GM23338 (cell line): ENCODE data around the gene WNT2B. TPM values are rescaled to one million over a fixed set of nuclear protein-coding genes. Genes with fewer than 3 reads are reported as not detected.
A peak's percentile ranks its signal among the peaks of the same experiment; 100 is the strongest.

Experiments
- ATAC-seq: fragments of 200-7000 bp; cut with Tn5 transposase; 3 replicates; pipeline ENCODE4 v1.9.1; 2020
- DNase-seq: peaks from one replicate; pipeline ENCODE4 v3.0.0-alpha.2; 2015; ENCODE audit warnings: low spot score
- H2AFZ ChIP-seq: fragments of 200-600 bp; sonication (generic); 2 replicates; pipeline ENCODE4 v1.8.0; 2016; ENCODE audit warnings: antibody characterized with exemption, mild to moderate bottlenecking, moderate library complexity
- H3F3A ChIP-seq: fragments of 200-600 bp; sonication (generic); replicated peaks from 2 replicates; pipeline ENCODE4 v1.8.0; 2017; ENCODE audit warnings: antibody characterized with exemption, mixed run types, low read depth
- H3K27ac ChIP-seq: fragments of 200-600 bp; sonication (generic); 2 replicates; pipeline ENCODE4 v1.6.1; 2016; ENCODE audit warnings: low read depth
- H3K27me3 ChIP-seq: fragments of 200-600 bp; sonication (generic); 2 replicates; pipeline ENCODE4 v1.8.0; 2016; ENCODE audit warnings: mild to moderate bottlenecking, mixed run types, moderate library complexity; ENCODE audit not compliant: insufficient read depth
- H3K36me3 ChIP-seq: fragments of 200-600 bp; sonication (generic); 2 replicates; pipeline ENCODE4 v1.8.0; 2016; ENCODE audit warnings: mild to moderate bottlenecking; ENCODE audit not compliant: insufficient read depth
- H3K4me1 ChIP-seq: fragments of 200-600 bp; sonication (generic); 2 replicates; pipeline ENCODE4 v1.8.0; 2016; ENCODE audit warnings: mild to moderate bottlenecking, moderate library complexity; ENCODE audit not compliant: insufficient read depth
- H3K4me2 ChIP-seq: fragments of 200-600 bp; sonication (generic); 2 replicates; pipeline ENCODE4 v1.7.1; 2017; ENCODE audit warnings: mixed run types
- H3K4me3 ChIP-seq: fragments of 200-600 bp; sonication (generic); 2 replicates; pipeline ENCODE4 v1.6.1; 2016; ENCODE audit warnings: mixed run types
- H3K79me2 ChIP-seq: fragments of 200-600 bp; sonication (generic); replicated peaks from 2 replicates; pipeline ENCODE4 v1.8.0; 2017; ENCODE audit warnings: mild to moderate bottlenecking; ENCODE audit not compliant: insufficient read depth
- H3K9me2 ChIP-seq: fragments of 200-600 bp; sonication (generic); 2 replicates; pipeline ENCODE4 v1.8.0; 2017; ENCODE audit not compliant: insufficient read depth
- H4K20me1 ChIP-seq: fragments of 200-600 bp; sonication (generic); replicated peaks from 2 replicates; pipeline ENCODE4 v1.8.0; 2017; ENCODE audit warnings: mild to moderate bottlenecking; ENCODE audit not compliant: insufficient read depth
- H3K27ac Mint-ChIP-seq: 2 replicates; pipeline ENCODE4 v1.8.0; 2020; ENCODE audit warnings: inconsistent platforms, mild to moderate bottlenecking, moderate library complexity, mixed read lengths
- H3K27me3 Mint-ChIP-seq: 3 replicates; pipeline ENCODE4 v1.8.0; 2022; ENCODE audit warnings: low read depth, mild to moderate bottlenecking, moderate library complexity, mixed read lengths, inconsistent platforms; ENCODE audit not compliant: insufficient read depth, poor library complexity
- H3K36me3 Mint-ChIP-seq: 3 replicates; pipeline ENCODE4 v1.8.0; 2021; ENCODE audit warnings: low read depth, mild to moderate bottlenecking, inconsistent platforms, moderate library complexity, mixed read lengths
- H3K4me1 Mint-ChIP-seq: 3 replicates; pipeline ENCODE4 v1.8.0; 2020; ENCODE audit warnings: mild to moderate bottlenecking, inconsistent platforms, mixed read lengths
- H3K4me3 Mint-ChIP-seq: 3 replicates; pipeline ENCODE4 v1.8.0; 2021; ENCODE audit warnings: moderate library complexity, mild to moderate bottlenecking, inconsistent platforms, mixed read lengths
- H3K9me3 Mint-ChIP-seq: 3 replicates; pipeline ENCODE4 v1.8.0; 2020; ENCODE audit warnings: moderate library complexity, mild to moderate bottlenecking, inconsistent platforms, mixed read lengths
- CREB1 ChIP-seq: fragments of 250-450 bp; sonication (Bioruptor Pico); IDR thresholded peaks from 2 replicates; pipeline ENCODE4 v1.5.0; 2020; ENCODE audit warnings: low read depth, mild to moderate bottlenecking, moderate library complexity
- EZH2 ChIP-seq: fragments of 200-600 bp; sonication (generic); IDR thresholded peaks from one replicate; pipeline ENCODE4 v1.8.0; 2017; ENCODE audit warnings: antibody characterized with exemption, mild to moderate bottlenecking, low read depth; ENCODE audit not compliant: unreplicated experiment
- EZH2phosphoT487 ChIP-seq: fragments of 200-600 bp; sonication (generic); IDR thresholded peaks from one replicate; pipeline ENCODE4 v1.8.1; 2018; ENCODE audit warnings: antibody characterized with exemption; ENCODE audit not compliant: unreplicated experiment
- JUNB ChIP-seq: IDR thresholded peaks from one replicate; pipeline ENCODE4 v1.6.1; 2016; ENCODE audit warnings: antibody characterized with exemption; ENCODE audit not compliant: unreplicated experiment
- NANOG ChIP-seq: IDR thresholded peaks from 2 replicates; pipeline ENCODE4 v1.6.1; 2016; ENCODE audit warnings: antibody characterized with exemption, borderline replicate concordance
- POLR2AphosphoS5 ChIP-seq: IDR thresholded peaks from 2 replicates; pipeline ENCODE4 v1.6.1; 2016; ENCODE audit warnings: antibody characterized with exemption, low read depth
- STAT1 ChIP-seq: IDR thresholded peaks from one replicate; pipeline ENCODE4 v1.6.1; 2016; ENCODE audit warnings: antibody characterized with exemption; ENCODE audit not compliant: unreplicated experiment
- ZNF114 ChIP-seq: fragments of 250-450 bp; sonication (Bioruptor Pico); IDR thresholded peaks from 2 replicates; pipeline ENCODE4 v1.5.0; 2020; ENCODE audit warnings: mild to moderate bottlenecking, moderate library complexity
- ZNF331 ChIP-seq: fragments of 250-450 bp; sonication (Bioruptor Pico); IDR thresholded peaks from 2 replicates; pipeline ENCODE4 v1.5.0; 2020; ENCODE audit warnings: low read depth, mild to moderate bottlenecking, moderate library complexity
- polyA plus RNA-seq: library from polyadenylated mRNA; unstranded; fragments of >200 nt; fragmentation: Nextera tagmentation; extraction: Ambion mirVana; gene quantifications from 2 replicates; pipeline ENCODE4 v1.2.1, GENCODE V29; 2016
- total RNA-seq: library from RNA; depleted of rRNA; stranded (reverse); fragments of >200 nt; shearing (Covaris generic); gene quantifications from 2 replicates; pipeline ENCODE4 v1.2.3, GENCODE V29; 2014
- TF ChIP-seq, protein P1 (sequence below): fragments of 250-450 bp; sonication (Bioruptor Pico); IDR thresholded peaks from 2 replicates; pipeline ENCODE4 v1.5.0; 2020; ENCODE audit warnings: mild to moderate bottlenecking, moderate library complexity
- TF ChIP-seq, protein P2 (sequence below): IDR thresholded peaks from one replicate; pipeline ENCODE4 v1.6.1; 2018; ENCODE audit warnings: antibody characterized with exemption; ENCODE audit not compliant: unreplicated experiment
- TF ChIP-seq, protein P3 (sequence below): IDR thresholded peaks from 2 replicates; pipeline ENCODE4 v1.6.1; 2016; ENCODE audit warnings: antibody characterized with exemption
- TF ChIP-seq, protein P4 (sequence below), 2 experiments: fragments of 200-600 bp in 1 of 2; sonication (generic) in 1 of 2; conservative IDR thresholded peaks; 2 replicates each; pipeline versions ENCODE4 v1.5.1 to v1.6.1; 2016 to 2017; ENCODE audit warnings: antibody characterized with exemption in 2 of 2, low read depth in 2 of 2, mild to moderate bottlenecking in 2 of 2, moderate library complexity in 1 of 2

The WNT2B gene
- total and polyA plus RNA-seq, 2 experiments from 2014 or later, result 0.50 to 0.90 TPM

DNA sequence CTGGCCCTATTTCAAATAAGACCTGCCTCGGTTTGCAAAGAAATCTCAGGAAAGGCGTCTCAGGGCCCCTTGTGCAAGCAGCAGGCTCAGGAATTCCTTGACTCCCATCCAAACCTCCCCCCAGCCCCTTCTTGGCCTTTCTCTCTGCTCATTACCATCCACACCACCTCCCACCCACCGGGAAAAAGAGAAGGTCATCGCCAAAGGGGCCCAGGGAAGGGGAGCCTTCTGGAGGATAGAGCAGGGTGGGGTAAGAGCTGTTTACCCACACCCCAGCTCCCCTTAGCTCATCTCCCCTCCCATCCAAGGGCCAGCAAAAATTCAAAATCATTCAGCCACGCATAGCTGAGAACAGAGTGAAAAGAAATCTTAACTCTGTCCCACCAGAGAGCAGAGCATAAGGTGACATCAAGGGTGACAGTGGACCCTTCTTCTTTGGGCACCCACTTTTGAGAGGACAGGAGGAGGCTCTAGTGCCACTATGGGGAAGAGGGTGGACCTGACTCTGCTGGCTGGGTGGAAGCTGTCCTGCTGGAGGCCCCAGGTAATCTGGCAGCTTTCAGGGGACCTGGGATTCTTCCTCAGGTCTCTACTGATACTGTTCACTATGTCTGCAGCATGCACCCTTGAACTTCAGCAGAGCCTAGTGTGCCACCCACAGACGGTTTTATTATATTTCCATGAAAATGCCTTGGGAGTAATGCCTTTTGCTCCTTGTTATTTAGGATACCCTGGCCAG, 3.9 kb upstream of the WNT2B start:
- ATAC-seq (no peak), DNase-seq (peak; percentile 27)
- Histone ChIP-seq H3K79me2 (no peaks in the 10 kb centered on the region), H3K27ac (no peak overlapping the region), H3F3A (peaks cover 3% of the 10 kb centered on the region; the same call in 1 of the 2 replicates), H3K9me2 (no peaks in the 10 kb centered on the region), H3K36me3 (no peaks in the 10 kb centered on the region), H3K4me1 (peaks cover 29% of the 10 kb centered on the region), H3K27me3 (peaks cover 99% of the 10 kb centered on the region), H4K20me1 (peaks cover 4% of the 10 kb centered on the region; the same call in 1 of the 2 replicates), H2AFZ (0 out of 2 replicates have a peak overlapping the region, but pooled peaks have one; percentile 32), H3K4me3 (no peak overlapping the region), H3K4me2 (no peak overlapping the region)
- no peaks in the 10 kb centered on the region; the same call in 2 of the 3 replicates for H3K9me3 Mint-ChIP-seq
- peaks cover 66% of the 10 kb centered on the region for H3K27me3 Mint-ChIP-seq
- no peak overlapping the region for H3K27ac Mint-ChIP-seq
- no peak overlapping the region; the same call in 2 of the 3 replicates for H3K4me3 Mint-ChIP-seq
- H3K36me3 Mint-ChIP-seq, result no peaks in the 10 kb centered on the region; the same call in 2 of the 3 replicates
- H3K4me1 Mint-ChIP-seq, result peaks cover 37% of the 10 kb centered on the region
- TF ChIP-seq, protein P1, sequence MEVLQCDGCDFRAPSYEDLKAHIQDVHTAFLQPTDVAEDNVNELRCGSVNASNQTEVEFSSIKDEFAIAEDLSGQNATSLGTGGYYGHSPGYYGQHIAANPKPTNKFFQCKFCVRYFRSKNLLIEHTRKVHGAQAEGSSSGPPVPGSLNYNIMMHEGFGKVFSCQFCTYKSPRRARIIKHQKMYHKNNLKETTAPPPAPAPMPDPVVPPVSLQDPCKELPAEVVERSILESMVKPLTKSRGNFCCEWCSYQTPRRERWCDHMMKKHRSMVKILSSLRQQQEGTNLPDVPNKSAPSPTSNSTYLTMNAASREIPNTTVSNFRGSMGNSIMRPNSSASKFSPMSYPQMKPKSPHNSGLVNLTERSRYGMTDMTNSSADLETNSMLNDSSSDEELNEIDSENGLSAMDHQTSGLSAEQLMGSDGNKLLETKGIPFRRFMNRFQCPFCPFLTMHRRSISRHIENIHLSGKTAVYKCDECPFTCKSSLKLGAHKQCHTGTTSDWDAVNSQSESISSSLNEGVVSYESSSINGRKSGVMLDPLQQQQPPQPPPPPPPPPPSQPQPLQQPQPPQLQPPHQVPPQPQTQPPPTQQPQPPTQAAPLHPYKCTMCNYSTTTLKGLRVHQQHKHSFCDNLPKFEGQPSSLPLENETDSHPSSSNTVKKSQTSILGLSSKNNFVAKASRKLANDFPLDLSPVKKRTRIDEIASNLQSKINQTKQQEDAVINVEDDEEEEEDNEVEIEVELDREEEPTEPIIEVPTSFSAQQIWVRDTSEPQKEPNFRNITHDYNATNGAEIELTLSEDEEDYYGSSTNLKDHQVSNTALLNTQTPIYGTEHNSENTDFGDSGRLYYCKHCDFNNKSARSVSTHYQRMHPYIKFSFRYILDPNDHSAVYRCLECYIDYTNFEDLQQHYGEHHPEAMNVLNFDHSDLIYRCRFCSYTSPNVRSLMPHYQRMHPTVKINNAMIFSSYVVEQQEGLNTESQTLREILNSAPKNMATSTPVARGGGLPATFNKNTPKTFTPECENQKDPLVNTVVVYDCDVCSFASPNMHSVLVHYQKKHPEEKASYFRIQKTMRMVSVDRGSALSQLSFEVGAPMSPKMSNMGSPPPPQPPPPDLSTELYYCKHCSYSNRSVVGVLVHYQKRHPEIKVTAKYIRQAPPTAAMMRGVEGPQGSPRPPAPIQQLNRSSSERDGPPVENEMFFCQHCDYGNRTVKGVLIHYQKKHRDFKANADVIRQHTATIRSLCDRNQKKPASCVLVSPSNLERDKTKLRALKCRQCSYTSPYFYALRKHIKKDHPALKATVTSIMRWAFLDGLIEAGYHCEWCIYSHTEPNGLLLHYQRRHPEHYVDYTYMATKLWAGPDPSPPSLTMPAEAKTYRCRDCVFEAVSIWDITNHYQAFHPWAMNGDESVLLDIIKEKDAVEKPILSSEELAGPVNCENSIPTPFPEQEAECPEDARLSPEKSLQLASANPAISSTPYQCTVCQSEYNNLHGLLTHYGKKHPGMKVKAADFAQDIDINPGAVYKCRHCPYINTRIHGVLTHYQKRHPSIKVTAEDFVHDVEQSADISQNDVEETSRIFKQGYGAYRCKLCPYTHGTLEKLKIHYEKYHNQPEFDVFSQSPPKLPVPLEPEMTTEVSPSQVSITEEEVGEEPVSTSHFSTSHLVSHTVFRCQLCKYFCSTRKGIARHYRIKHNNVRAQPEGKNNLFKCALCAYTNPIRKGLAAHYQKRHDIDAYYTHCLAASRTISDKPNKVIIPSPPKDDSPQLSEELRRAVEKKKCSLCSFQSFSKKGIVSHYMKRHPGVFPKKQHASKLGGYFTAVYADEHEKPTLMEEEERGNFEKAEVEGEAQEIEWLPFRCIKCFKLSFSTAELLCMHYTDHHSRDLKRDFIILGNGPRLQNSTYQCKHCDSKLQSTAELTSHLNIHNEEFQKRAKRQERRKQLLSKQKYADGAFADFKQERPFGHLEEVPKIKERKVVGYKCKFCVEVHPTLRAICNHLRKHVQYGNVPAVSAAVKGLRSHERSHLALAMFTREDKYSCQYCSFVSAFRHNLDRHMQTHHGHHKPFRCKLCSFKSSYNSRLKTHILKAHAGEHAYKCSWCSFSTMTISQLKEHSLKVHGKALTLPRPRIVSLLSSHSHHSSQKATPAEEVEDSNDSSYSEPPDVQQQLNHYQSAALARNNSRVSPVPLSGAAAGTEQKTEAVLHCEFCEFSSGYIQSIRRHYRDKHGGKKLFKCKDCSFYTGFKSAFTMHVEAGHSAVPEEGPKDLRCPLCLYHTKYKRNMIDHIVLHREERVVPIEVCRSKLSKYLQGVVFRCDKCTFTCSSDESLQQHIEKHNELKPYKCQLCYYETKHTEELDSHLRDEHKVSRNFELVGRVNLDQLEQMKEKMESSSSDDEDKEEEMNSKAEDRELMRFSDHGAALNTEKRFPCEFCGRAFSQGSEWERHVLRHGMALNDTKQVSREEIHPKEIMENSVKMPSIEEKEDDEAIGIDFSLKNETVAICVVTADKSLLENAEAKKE (CRISPR knock-in tag), result no peak
- TF ChIP-seq EZH2 (no peak), ZNF114 (no peak), CREB1 (no peak), NANOG (no peak), POLR2AphosphoS5 (no peak), STAT1 (no peak), JUNB (no peak), ZNF331 (CRISPR knock-in tag) (no peak), EZH2phosphoT487 (no peak)
- TF ChIP-seq, protein P2, sequence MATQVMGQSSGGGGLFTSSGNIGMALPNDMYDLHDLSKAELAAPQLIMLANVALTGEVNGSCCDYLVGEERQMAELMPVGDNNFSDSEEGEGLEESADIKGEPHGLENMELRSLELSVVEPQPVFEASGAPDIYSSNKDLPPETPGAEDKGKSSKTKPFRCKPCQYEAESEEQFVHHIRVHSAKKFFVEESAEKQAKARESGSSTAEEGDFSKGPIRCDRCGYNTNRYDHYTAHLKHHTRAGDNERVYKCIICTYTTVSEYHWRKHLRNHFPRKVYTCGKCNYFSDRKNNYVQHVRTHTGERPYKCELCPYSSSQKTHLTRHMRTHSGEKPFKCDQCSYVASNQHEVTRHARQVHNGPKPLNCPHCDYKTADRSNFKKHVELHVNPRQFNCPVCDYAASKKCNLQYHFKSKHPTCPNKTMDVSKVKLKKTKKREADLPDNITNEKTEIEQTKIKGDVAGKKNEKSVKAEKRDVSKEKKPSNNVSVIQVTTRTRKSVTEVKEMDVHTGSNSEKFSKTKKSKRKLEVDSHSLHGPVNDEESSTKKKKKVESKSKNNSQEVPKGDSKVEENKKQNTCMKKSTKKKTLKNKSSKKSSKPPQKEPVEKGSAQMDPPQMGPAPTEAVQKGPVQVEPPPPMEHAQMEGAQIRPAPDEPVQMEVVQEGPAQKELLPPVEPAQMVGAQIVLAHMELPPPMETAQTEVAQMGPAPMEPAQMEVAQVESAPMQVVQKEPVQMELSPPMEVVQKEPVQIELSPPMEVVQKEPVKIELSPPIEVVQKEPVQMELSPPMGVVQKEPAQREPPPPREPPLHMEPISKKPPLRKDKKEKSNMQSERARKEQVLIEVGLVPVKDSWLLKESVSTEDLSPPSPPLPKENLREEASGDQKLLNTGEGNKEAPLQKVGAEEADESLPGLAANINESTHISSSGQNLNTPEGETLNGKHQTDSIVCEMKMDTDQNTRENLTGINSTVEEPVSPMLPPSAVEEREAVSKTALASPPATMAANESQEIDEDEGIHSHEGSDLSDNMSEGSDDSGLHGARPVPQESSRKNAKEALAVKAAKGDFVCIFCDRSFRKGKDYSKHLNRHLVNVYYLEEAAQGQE, result no peak
- TF ChIP-seq, protein P3, sequence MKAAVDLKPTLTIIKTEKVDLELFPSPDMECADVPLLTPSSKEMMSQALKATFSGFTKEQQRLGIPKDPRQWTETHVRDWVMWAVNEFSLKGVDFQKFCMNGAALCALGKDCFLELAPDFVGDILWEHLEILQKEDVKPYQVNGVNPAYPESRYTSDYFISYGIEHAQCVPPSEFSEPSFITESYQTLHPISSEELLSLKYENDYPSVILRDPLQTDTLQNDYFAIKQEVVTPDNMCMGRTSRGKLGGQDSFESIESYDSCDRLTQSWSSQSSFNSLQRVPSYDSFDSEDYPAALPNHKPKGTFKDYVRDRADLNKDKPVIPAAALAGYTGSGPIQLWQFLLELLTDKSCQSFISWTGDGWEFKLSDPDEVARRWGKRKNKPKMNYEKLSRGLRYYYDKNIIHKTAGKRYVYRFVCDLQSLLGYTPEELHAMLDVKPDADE, result no peak
- TF ChIP-seq, protein P4, sequence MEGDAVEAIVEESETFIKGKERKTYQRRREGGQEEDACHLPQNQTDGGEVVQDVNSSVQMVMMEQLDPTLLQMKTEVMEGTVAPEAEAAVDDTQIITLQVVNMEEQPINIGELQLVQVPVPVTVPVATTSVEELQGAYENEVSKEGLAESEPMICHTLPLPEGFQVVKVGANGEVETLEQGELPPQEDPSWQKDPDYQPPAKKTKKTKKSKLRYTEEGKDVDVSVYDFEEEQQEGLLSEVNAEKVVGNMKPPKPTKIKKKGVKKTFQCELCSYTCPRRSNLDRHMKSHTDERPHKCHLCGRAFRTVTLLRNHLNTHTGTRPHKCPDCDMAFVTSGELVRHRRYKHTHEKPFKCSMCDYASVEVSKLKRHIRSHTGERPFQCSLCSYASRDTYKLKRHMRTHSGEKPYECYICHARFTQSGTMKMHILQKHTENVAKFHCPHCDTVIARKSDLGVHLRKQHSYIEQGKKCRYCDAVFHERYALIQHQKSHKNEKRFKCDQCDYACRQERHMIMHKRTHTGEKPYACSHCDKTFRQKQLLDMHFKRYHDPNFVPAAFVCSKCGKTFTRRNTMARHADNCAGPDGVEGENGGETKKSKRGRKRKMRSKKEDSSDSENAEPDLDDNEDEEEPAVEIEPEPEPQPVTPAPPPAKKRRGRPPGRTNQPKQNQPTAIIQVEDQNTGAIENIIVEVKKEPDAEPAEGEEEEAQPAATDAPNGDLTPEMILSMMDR (conservative IDR thresholded peaks at IDR 0.05; ENCODE audit: low read depth in 2 of 2), result no peak
